ENCODE data around the gene TMEM59L. TPM values are rescaled to one million over a fixed set of nuclear protein-coding genes. Genes with fewer than 3 reads are reported as not detected.

Gene TMEM59L
- total and polyA plus RNA-seq, 2 of the 13 experiments (the other 11 are each of a cell fraction or from before 2014, with no cell fraction given), result 0.97 to 5.5 TPM

DNA sequence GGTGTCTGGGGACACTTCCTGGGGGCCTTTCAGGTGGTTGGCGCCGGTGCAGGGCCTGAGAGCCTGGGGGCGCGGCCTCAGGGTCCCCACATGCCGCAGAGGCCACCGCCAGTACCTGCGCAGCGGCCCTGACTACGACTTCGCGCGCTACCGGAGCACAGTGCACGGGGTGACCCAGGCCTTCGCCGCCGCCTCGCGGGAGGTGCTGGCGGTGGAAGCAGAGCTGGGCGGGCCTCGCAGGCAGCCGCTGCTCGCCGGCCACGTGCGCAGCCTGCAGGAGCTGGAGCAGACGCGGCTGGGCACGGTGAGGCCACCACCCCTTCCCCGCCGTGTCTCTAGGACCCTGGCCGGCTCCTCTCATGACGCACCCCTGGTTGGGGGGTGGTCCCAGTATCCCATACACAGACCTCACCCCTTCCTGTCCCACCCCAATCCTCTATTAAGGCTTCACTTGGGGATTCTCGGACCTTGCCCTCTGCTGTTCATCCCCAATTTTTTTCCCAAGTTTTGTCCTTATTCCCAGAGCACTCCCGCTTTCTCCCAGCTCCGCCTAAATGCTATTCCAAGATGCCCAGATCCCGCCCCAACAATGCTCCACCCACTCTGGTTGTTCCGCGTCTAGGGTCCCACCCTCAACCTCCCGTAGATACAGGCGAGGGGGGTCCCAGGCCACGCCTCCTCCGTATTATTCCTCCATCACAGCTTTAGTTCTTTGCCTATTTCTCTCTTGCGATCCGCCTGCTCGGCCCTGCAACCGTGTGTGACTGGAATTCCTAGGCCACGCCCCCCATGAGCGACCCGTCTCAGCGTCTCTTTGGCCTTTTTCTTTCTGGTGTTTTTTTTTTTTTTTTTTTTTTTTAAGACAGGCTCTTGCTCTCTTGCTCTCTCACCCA is 23.0 kb upstream of the TMEM59L start (continued):
- TF ChIP-seq, protein P1, sequence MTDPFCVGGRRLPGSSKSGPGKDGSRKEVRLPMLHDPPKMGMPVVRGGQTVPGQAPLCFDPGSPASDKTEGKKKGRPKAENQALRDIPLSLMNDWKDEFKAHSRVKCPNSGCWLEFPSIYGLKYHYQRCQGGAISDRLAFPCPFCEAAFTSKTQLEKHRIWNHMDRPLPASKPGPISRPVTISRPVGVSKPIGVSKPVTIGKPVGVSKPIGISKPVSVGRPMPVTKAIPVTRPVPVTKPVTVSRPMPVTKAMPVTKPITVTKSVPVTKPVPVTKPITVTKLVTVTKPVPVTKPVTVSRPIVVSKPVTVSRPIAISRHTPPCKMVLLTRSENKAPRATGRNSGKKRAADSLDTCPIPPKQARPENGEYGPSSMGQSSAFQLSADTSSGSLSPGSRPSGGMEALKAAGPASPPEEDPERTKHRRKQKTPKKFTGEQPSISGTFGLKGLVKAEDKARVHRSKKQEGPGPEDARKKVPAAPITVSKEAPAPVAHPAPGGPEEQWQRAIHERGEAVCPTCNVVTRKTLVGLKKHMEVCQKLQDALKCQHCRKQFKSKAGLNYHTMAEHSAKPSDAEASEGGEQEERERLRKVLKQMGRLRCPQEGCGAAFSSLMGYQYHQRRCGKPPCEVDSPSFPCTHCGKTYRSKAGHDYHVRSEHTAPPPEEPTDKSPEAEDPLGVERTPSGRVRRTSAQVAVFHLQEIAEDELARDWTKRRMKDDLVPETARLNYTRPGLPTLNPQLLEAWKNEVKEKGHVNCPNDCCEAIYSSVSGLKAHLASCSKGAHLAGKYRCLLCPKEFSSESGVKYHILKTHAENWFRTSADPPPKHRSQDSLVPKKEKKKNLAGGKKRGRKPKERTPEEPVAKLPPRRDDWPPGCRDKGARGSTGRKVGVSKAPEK (CRISPR knock-in tag; IDR thresholded peaks at IDR 0.05; ENCODE audit: borderline replicate concordance), result 0 out of 2 replicates have a peak, but pooled peaks have one; percentile 5
- no peak for TF ChIP-seq FIP1L1 (IDR thresholded peaks at IDR 0.05; ENCODE audit: borderline replicate concordance, insufficient read depth, low read depth, low read length)
- TF ChIP-seq RFX5 (IDR thresholded peaks at IDR 0.05; ENCODE audit: low read depth, low read length), result no peak
- TF ChIP-seq, protein P2, sequence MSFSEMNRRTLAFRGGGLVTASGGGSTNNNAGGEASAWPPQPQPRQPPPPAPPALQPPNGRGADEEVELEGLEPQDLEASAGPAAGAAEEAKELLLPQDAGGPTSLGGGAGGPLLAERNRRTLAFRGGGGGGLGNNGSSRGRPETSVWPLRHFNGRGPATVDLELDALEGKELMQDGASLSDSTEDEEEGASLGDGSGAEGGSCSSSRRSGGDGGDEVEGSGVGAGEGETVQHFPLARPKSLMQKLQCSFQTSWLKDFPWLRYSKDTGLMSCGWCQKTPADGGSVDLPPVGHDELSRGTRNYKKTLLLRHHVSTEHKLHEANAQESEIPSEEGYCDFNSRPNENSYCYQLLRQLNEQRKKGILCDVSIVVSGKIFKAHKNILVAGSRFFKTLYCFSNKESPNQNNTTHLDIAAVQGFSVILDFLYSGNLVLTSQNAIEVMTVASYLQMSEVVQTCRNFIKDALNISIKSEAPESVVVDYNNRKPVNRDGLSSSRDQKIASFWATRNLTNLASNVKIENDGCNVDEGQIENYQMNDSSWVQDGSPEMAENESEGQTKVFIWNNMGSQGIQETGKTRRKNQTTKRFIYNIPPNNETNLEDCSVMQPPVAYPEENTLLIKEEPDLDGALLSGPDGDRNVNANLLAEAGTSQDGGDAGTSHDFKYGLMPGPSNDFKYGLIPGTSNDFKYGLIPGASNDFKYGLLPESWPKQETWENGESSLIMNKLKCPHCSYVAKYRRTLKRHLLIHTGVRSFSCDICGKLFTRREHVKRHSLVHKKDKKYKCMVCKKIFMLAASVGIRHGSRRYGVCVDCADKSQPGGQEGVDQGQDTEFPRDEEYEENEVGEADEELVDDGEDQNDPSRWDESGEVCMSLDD (CRISPR knock-in tag; IDR thresholded peaks at IDR 0.05; ENCODE audit: borderline replicate concordance), result peak; percentile 78; the same call in 1 of the 2 replicates
- TF ChIP-seq ZNF30 (CRISPR knock-in tag; IDR thresholded peaks at IDR 0.05), result peak; percentile 79; the same call in 1 of the 2 replicates
- TF ChIP-seq, protein P3, sequence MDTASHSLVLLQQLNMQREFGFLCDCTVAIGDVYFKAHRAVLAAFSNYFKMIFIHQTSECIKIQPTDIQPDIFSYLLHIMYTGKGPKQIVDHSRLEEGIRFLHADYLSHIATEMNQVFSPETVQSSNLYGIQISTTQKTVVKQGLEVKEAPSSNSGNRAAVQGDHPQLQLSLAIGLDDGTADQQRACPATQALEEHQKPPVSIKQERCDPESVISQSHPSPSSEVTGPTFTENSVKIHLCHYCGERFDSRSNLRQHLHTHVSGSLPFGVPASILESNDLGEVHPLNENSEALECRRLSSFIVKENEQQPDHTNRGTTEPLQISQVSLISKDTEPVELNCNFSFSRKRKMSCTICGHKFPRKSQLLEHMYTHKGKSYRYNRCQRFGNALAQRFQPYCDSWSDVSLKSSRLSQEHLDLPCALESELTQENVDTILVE (CRISPR knock-in tag; IDR thresholded peaks at IDR 0.05), result no peak
- TF ChIP-seq ZNF44 (CRISPR knock-in tag; IDR thresholded peaks at IDR 0.05), result peak; percentile 66; the same call in 1 of the 2 replicates
- no peak for TF ChIP-seq ZNF207 (IDR thresholded peaks at IDR 0.05; ENCODE audit: borderline replicate concordance)
- TF ChIP-seq, protein P4, sequence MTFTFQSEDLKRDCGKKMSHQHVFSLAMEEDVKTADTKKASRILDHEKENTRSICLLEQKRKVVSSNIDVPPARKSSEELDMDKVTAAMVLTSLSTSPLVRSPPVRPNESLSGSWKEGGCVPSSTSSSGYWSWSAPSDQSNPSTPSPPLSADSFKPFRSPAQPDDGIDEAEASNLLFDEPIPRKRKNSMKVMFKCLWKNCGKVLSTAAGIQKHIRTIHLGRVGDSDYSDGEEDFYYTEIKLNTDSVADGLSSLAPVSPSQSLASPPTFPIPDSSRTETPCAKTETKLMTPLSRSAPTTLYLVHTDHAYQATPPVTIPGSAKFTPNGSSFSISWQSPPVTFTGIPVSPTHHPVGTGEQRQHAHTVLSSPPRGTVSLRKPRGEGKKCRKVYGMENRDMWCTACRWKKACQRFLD (CRISPR knock-in tag; IDR thresholded peaks at IDR 0.05; ENCODE audit: borderline replicate concordance), result peak; percentile 98
- no peak for TF ChIP-seq TOPORS (CRISPR knock-in tag; IDR thresholded peaks at IDR 0.05)
- TF ChIP-seq, protein P5, sequence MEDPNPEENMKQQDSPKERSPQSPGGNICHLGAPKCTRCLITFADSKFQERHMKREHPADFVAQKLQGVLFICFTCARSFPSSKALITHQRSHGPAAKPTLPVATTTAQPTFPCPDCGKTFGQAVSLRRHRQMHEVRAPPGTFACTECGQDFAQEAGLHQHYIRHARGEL (CRISPR knock-in tag; IDR thresholded peaks at IDR 0.05), result peak; percentile 79; the same call in 1 of the 2 replicates
- TF ChIP-seq, protein P6, sequence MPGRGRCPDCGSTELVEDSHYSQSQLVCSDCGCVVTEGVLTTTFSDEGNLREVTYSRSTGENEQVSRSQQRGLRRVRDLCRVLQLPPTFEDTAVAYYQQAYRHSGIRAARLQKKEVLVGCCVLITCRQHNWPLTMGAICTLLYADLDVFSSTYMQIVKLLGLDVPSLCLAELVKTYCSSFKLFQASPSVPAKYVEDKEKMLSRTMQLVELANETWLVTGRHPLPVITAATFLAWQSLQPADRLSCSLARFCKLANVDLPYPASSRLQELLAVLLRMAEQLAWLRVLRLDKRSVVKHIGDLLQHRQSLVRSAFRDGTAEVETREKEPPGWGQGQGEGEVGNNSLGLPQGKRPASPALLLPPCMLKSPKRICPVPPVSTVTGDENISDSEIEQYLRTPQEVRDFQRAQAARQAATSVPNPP (CRISPR knock-in tag; IDR thresholded peaks at IDR 0.05), result peak; percentile 68
- TF ChIP-seq NCOA5 (CRISPR knock-in tag; IDR thresholded peaks at IDR 0.05), result no peak
- TF ChIP-seq ZSCAN29 (CRISPR knock-in tag; conservative IDR thresholded peaks at IDR 0.05), result no peak; the same call in 1 of the 2 replicates
- TF ChIP-seq MEIS2 (CRISPR knock-in tag; IDR thresholded peaks at IDR 0.05), result peak; percentile 97
- TF ChIP-seq, protein P7, sequence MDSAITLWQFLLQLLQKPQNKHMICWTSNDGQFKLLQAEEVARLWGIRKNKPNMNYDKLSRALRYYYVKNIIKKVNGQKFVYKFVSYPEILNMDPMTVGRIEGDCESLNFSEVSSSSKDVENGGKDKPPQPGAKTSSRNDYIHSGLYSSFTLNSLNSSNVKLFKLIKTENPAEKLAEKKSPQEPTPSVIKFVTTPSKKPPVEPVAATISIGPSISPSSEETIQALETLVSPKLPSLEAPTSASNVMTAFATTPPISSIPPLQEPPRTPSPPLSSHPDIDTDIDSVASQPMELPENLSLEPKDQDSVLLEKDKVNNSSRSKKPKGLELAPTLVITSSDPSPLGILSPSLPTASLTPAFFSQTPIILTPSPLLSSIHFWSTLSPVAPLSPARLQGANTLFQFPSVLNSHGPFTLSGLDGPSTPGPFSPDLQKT (CRISPR knock-in tag; IDR thresholded peaks at IDR 0.05; ENCODE audit: borderline replicate concordance), result 0 out of 2 replicates have a peak, but pooled peaks have one; percentile 48
